Adrenal gland (tissue), 5 donors: ENCODE results near the gene CEP128.

ENCODE experiments used
- POLR2A ChIP-seq, 2 donors: fragments of 450-650 bp; IDR thresholded peaks; one replicate each; pipeline ENCODE4 v1.6.1; 2017; ENCODE audit warnings: antibody characterized with exemption in 2 of 2, mild to moderate bottlenecking in 2 of 2, moderate library complexity in 1 of 2
- TF ChIP-seq, protein P1 (sequence below), 6 experiments: fragments of 450-650 bp in 4 of 6; fragments of 200-600 bp in 2 of 6; sonication (generic) in 1 of 6; IDR thresholded peaks; 1 replicate in 5 of 6; 2 replicates in 1 of 6; pipeline versions ENCODE4 v1.5.1 to v1.8.0; 2016 to 2021; ENCODE audit warnings: antibody characterized with exemption in 6 of 6, mild to moderate bottlenecking in 2 of 6, moderate library complexity in 1 of 6
- donor health status: DM: no; HTN: no; CAD: no.

DNA sequence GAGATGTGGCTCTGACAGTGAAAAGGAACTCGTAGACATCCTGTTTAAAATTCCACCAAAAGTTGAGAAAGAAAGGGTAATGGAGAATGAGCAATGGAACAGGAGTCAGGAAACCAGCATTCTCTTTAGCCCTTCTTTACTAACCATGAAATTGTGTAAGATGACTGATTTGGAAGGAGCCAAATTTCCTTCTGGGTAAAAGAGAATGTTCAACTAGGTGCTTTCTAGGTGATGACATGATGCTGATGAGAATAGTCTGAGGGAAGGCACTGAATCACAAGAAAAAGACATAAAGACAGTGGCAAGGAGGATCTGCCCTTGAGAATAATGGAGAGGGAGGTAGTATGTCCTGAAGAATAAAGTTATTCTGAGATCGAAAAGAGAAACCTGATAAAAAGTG is 16.1 kb upstream of the CEP128 start:
- TF ChIP-seq, protein P1, sequence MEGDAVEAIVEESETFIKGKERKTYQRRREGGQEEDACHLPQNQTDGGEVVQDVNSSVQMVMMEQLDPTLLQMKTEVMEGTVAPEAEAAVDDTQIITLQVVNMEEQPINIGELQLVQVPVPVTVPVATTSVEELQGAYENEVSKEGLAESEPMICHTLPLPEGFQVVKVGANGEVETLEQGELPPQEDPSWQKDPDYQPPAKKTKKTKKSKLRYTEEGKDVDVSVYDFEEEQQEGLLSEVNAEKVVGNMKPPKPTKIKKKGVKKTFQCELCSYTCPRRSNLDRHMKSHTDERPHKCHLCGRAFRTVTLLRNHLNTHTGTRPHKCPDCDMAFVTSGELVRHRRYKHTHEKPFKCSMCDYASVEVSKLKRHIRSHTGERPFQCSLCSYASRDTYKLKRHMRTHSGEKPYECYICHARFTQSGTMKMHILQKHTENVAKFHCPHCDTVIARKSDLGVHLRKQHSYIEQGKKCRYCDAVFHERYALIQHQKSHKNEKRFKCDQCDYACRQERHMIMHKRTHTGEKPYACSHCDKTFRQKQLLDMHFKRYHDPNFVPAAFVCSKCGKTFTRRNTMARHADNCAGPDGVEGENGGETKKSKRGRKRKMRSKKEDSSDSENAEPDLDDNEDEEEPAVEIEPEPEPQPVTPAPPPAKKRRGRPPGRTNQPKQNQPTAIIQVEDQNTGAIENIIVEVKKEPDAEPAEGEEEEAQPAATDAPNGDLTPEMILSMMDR (IDR thresholded peaks at IDR 0.05), result no peak
- TF ChIP-seq POLR2A (IDR thresholded peaks at IDR 0.05), result no peak
